ENCODE results near the gene LSR.

The LSR gene

GRCh38 chr19:35301961-35302360 is 53.2 kb downstream of the LSR start (continued):
- TF ChIP-seq ZBTB11 (tag by site-specific recombination; conservative IDR thresholded peaks at IDR 0.05; ENCODE audit: low read depth) = no peak
- no peak for TF ChIP-seq GLI4 (tag by site-specific recombination; IDR thresholded peaks at IDR 0.05)
- no peak for TF ChIP-seq ZNF658 (tag by site-specific recombination; IDR thresholded peaks at IDR 0.05)
- no peak for TF ChIP-seq ZNF433 (tag by site-specific recombination; IDR thresholded peaks at IDR 0.05; ENCODE audit: low read depth)
- TF ChIP-seq ZNF473 (tag by site-specific recombination; IDR thresholded peaks at IDR 0.05) = no peak
- TF ChIP-seq ZSCAN4 (tag by site-specific recombination; IDR thresholded peaks at IDR 0.05) = no peak
- TF ChIP-seq, protein P1, sequence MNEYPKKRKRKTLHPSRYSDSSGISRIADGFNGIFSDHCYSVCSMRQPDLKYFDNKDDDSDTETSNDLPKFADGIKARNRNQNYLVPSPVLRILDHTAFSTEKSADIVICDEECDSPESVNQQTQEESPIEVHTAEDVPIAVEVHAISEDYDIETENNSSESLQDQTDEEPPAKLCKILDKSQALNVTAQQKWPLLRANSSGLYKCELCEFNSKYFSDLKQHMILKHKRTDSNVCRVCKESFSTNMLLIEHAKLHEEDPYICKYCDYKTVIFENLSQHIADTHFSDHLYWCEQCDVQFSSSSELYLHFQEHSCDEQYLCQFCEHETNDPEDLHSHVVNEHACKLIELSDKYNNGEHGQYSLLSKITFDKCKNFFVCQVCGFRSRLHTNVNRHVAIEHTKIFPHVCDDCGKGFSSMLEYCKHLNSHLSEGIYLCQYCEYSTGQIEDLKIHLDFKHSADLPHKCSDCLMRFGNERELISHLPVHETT (tag by site-specific recombination; IDR thresholded peaks at IDR 0.05) = no peak
- TF ChIP-seq ZNF488 (tag by site-specific recombination; IDR thresholded peaks at IDR 0.05) = no peak
- TF ChIP-seq ZNF391 (tag by site-specific recombination; IDR thresholded peaks at IDR 0.05; ENCODE audit: borderline replicate concordance, low read depth) = no peak
- no peak for TF ChIP-seq BCL11A (tag by site-specific recombination; IDR thresholded peaks at IDR 0.05; ENCODE audit: low read depth)

DNA sequence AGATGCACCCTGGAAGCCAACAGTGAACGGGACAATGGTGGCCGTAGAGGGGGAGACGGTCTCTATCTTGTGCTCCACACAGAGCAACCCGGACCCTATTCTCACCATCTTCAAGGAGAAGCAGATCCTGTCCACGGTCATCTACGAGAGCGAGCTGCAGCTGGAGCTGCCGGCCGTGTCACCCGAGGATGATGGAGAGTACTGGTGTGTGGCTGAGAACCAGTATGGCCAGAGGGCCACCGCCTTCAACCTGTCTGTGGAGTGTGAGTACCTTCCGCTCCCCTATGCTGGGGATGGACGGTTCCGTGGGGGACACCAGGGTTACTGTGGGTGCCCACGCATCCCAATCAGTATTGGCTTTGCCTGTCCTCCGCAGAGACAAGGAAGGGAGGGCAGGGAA is 53.6 kb downstream of the LSR start:
- ChIA-PET POLR2A (interaction anchor here (0.6 kb wide), 1 partner anchor 806 kb away, joined by 7 read pairs; no protein-coding TSS in a partner anchor), CTCF (interaction anchor here (1.2 to 1.7 kb wide), 2 partner anchors 15 to 193 kb away, joined by 4 read pairs; no protein-coding TSS in a partner anchor)
- no peak overlapping the region for H3K27ac ChIP-seq (ENCODE audit: extremely low read depth, low read depth, low read length)
- no peaks in the 10 kb centered on the region; a peak in 1 of 3 replicates for H3K36me3 ChIP-seq (ENCODE audit: control insufficient read depth in 2 of 2, insufficient read depth in 1 of 2, low read length in 2 of 2)
- H3K4me3 ChIP-seq (ENCODE audit: low read depth, low read length) = no peak overlapping the region
- no peaks in the 10 kb centered on the region for H3K4me1 ChIP-seq (ENCODE audit: control insufficient read depth, insufficient read depth, low read length)
- H3K9me3 ChIP-seq (ENCODE audit: control insufficient read depth, insufficient read depth, low read depth, low read length) = no peaks in the 10 kb centered on the region
- TF ChIP-seq ZBTB7A (tag by site-specific recombination; IDR thresholded peaks at IDR 0.05; ENCODE audit: low read depth) (no peak), ATF2 (tag by site-specific recombination; IDR thresholded peaks at IDR 0.05; ENCODE audit: low read depth) (no peak), ZEB2 (tag by site-specific recombination; IDR thresholded peaks at IDR 0.05) (no peak), ZBTB26 (tag by site-specific recombination; optimal IDR thresholded peaks at IDR 0.05) (no peak), OVOL3 (tag by site-specific recombination; IDR thresholded peaks at IDR 0.05) (no peak), ZNF529 (tag by site-specific recombination; IDR thresholded peaks at IDR 0.05; ENCODE audit: insufficient replicate concordance) (no peak), EGR2 (tag by site-specific recombination; IDR thresholded peaks at IDR 0.05; ENCODE audit: low read depth) (no peak), ZNF221 (tag by site-specific recombination; IDR thresholded peaks at IDR 0.05; ENCODE audit: borderline replicate concordance) (no peak), ZNF391 (tag by site-specific recombination; IDR thresholded peaks at IDR 0.05; ENCODE audit: borderline replicate concordance, low read depth) (no peak), OSR2 (tag by site-specific recombination; IDR thresholded peaks at IDR 0.05) (no peak), ZNF513 (tag by site-specific recombination; IDR thresholded peaks at IDR 0.05) (no peak), HOXA7 (CRISPR knock-in tag; IDR thresholded peaks at IDR 0.05; ENCODE audit: borderline replicate concordance) (no peak), YY1 (tag by site-specific recombination; IDR thresholded peaks at IDR 0.05) (no peak), ZNF76 (tag by site-specific recombination; IDR thresholded peaks at IDR 0.05; ENCODE audit: borderline replicate concordance, low read depth) (no peak)
- TF ChIP-seq, protein P2, sequence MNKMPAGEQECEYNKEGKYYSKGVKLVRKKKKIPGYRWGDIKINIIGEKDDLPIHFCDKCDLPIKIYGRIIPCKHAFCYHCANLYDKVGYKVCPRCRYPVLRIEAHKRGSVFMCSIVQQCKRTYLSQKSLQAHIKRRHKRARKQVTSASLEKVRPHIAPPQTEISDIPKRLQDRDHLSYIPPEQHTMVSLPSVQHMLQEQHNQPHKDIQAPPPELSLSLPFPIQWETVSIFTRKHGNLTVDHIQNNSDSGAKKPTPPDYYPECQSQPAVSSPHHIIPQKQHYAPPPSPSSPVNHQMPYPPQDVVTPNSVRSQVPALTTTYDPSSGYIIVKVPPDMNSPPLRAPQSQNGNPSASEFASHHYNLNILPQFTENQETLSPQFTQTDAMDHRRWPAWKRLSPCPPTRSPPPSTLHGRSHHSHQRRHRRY (tag by site-specific recombination; IDR thresholded peaks at IDR 0.05) = no peak
